ENCODE data around the gene ARPC5. TPM values are rescaled to one million over a fixed set of nuclear protein-coding genes. Genes with fewer than 3 reads are reported as not detected.

The ARPC5 gene
- total and polyA plus RNA-seq, 10 of the 15 experiments (the other 5 are each of a cell fraction or from before 2014, with no cell fraction given) = 238 to 784 (median 309) TPM

DNA sequence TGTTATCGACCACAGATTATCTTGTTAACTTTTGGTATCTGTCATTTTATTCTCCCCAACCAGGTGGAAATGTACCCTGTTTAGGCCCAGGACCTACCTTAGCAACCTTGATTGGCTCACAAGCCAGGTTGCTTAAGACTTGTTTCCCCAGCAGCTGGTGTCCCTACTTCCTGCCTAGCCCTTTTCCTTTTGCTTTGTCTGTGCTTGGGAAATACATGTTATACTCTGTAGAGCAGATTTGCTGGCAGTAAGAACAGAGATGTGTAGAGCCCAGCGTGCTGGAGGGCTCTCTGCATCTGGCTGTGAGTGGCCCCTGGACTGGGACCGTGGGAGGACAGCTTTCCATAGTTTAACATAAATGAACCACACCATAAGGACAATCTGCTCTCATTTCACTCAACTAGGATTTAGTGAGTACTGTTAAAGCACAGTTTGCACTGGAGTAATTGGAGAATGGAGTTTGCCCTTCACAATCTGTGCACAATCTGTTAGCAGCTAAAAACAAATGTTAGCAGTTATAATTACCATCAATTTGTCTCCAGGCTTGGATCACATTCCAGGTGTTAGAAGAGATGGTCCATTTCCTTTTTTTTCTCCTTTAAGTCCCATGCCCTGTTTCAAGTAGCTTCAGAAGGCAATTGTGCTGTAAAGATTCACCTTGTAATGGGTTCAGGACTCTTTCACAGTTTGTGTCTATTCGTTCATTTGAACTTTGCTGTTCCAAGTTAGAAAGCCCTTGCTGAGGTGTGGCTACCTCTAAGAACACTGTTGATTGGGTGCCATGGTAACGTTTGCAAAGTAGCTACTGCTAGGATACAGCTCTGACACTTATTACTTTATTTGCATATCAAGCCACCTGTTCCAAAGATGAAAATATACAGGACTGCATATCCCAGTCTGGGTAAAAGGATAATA is 17.2 kb upstream of the ARPC5 start, which contains the start of gene APOBEC4:
Gene APOBEC4, minus strand, starts transcription at position 770 of the 915 bp plus-strand sequence. CDS start 4,535 bp downstream, outside the sequence.
- peak within 1 kb of the TSS; percentile 52 for H3K9ac ChIP-seq (ENCODE audit: control insufficient read depth, insufficient read depth, low read length)

More for the DNA sequence above, 17.2 kb upstream of the ARPC5 start, which contains the start of gene APOBEC4:
- peaks cover 31% of the 10 kb centered on the region for H3K4me1 ChIP-seq (ENCODE audit: control insufficient read depth, insufficient read depth, low read length)
- WGBS (ENCODE audit: insufficient coverage, insufficient replicate concordance, low lambda C conversion rate, missing lambda C conversion rate) = 50% methylated on average over 5 of the region's 5 CpGs
- H3K4me3 ChIP-seq = no peak within 1 kb of the TSS; the same call in 1 of the 2 replicates
- SMC1A ChIA-PET (ENCODE audit: uncharacterized antibody, unreplicated experiment) = interaction anchor here (0.7 to 6.2 kb wide), 31 partner anchors 11 to 423 kb away, joined by 3 to 331 read pairs (median 7); partner anchors contain the start of genes ARPC5 and NCF2
- no peaks in the 10 kb centered on the region for H3K27me3 ChIP-seq (replicated peaks in 1 of 2; ENCODE audit: control insufficient read depth in 2 of 2, insufficient read depth in 2 of 2, low read length in 1 of 2)
- H3K9me3 ChIP-seq (replicated peaks; ENCODE audit: control insufficient read depth, insufficient read depth, low read length) = no peaks in the 10 kb centered on the region
- POLR2A ChIA-PET = interaction anchor here (0.5 to 4.3 kb wide), 9 partner anchors 8 to 263 kb away, joined by 3 to 39 read pairs (median 6); partner anchors contain the start of genes ARPC5 and NCF2
- DNase-seq (ENCODE audit: low read depth, low spot score) (no peak), FAIRE-seq (no peak), ATAC-seq (peak; percentile 57)
- RAD21 ChIA-PET (ENCODE audit: unreplicated experiment) = interaction anchor here (0.9 to 6.2 kb wide), 13 partner anchors 8 to 261 kb away, joined by 3 to 299 read pairs (median 9); no protein-coding TSS in a partner anchor
- CTCF ChIA-PET = interaction anchor here (0.6 to 6.5 kb wide), 18 partner anchors 8 to 290 kb away, joined by 3 to 360 read pairs (median 6); partner anchors contain the start of gene ARPC5
- TF ChIP-seq POLR2AphosphoS5 (IDR thresholded peaks at IDR 0.05; ENCODE audit: low read length) = 0 out of 2 replicates have a peak, but pooled peaks have one; percentile 43
- TF ChIP-seq SP1 (IDR thresholded peaks at IDR 0.05; ENCODE audit: low read depth, low read length) = no peak
- TF ChIP-seq FOXM1 (IDR thresholded peaks at IDR 0.05; ENCODE audit: low read depth, low read length) = 0 out of 2 replicates have a peak, but pooled peaks have one; percentile 11
- TF ChIP-seq POU2F2 (IDR thresholded peaks at IDR 0.05; ENCODE audit: borderline replicate concordance, low read depth, low read length) = peak; percentile 65; the same call in 1 of the 3 replicates
- TF ChIP-seq SMARCA5 (IDR thresholded peaks at IDR 0.05) = 0 out of 2 replicates have a peak, but pooled peaks have one; percentile 29
- TF ChIP-seq, protein P1, sequence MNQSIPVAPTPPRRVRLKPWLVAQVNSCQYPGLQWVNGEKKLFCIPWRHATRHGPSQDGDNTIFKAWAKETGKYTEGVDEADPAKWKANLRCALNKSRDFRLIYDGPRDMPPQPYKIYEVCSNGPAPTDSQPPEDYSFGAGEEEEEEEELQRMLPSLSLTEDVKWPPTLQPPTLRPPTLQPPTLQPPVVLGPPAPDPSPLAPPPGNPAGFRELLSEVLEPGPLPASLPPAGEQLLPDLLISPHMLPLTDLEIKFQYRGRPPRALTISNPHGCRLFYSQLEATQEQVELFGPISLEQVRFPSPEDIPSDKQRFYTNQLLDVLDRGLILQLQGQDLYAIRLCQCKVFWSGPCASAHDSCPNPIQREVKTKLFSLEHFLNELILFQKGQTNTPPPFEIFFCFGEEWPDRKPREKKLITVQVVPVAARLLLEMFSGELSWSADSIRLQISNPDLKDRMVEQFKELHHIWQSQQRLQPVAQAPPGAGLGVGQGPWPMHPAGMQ (IDR thresholded peaks at IDR 0.05; ENCODE audit: borderline replicate concordance) = no peak
- TF ChIP-seq BMI1 (IDR thresholded peaks at IDR 0.05; ENCODE audit: borderline replicate concordance) = peak; percentile 63; the same call in 1 of the 2 replicates
- no TSS peak for BruUV-seq (replicated peaks)
- H2AFZ ChIP-seq (ENCODE audit: control insufficient read depth, low read depth, low read length) = peak within 1 kb of the TSS; percentile 11
- in situ Hi-C loops (cut with MboI) = loop anchor here (5.0 to 10.0 kb wide), 2 partner anchors 259 to 572 kb away; no protein-coding TSS in a partner anchor
- peak within 1 kb of the TSS; percentile 67 for H3K27ac ChIP-seq (ENCODE audit: control insufficient read depth, insufficient read depth)
- no peaks in the 10 kb centered on the region for H4K20me1 ChIP-seq (ENCODE audit: control insufficient read depth, insufficient read depth)
- peak within 1 kb of the TSS; percentile 60 for H3K4me2 ChIP-seq (ENCODE audit: control insufficient read depth, insufficient read depth)
- intact Hi-C loops (cut with micrococcal nuclease; ENCODE audit: unreplicated experiment) = loop anchor here (5.0 kb wide), 1 partner anchor 404 kb away; no protein-coding TSS in a partner anchor
- H3K36me3 ChIP-seq (ENCODE audit: control insufficient read depth in 2 of 2, insufficient read depth in 2 of 2, low read length in 1 of 2) = no peaks in the 10 kb centered on the region; a peak in 2 of 4 replicates
- peaks cover 2% of the 10 kb centered on the region for H3K79me2 ChIP-seq (ENCODE audit: control insufficient read depth, insufficient read depth, low read length)

Measured in GM12878 (cell line).